Endothelial cell (in vitro differentiated cells): ENCODE data around the gene ATP12A. TPM values are rescaled to one million over a fixed set of nuclear protein-coding genes. Genes with fewer than 3 reads are reported as not detected.
"Not testable (repeated sequence)": the region's sequence is repeated elsewhere in the genome, so short reads cannot be mapped to it uniquely, and the experiment has no call there.

Experiments
- DNase-seq: peaks from one replicate; pipeline ENCODE4 v3.0.0; 2021; ENCODE audit warnings: low spot score
- H3K27ac Mint-ChIP-seq: one replicate; pipeline ENCODE4 v1.8.0; 2021; ENCODE audit warnings: mixed read lengths, inconsistent platforms; ENCODE audit not compliant: unreplicated experiment
- H3K27me3 Mint-ChIP-seq: one replicate; pipeline ENCODE4 v1.8.0; 2021; ENCODE audit warnings: mild to moderate bottlenecking, moderate library complexity, mixed read lengths, inconsistent platforms; ENCODE audit not compliant: unreplicated experiment
- H3K36me3 Mint-ChIP-seq: one replicate; pipeline ENCODE4 v1.8.0; 2021; ENCODE audit warnings: mild to moderate bottlenecking, low read depth, mixed read lengths, inconsistent platforms; ENCODE audit not compliant: unreplicated experiment
- H3K4me1 Mint-ChIP-seq: one replicate; pipeline ENCODE4 v1.8.0; 2021; ENCODE audit warnings: mild to moderate bottlenecking, mixed read lengths, inconsistent platforms; ENCODE audit not compliant: unreplicated experiment
- H3K4me3 Mint-ChIP-seq: one replicate; pipeline ENCODE4 v1.8.0; 2021; ENCODE audit warnings: mild to moderate bottlenecking, mixed read lengths, inconsistent platforms; ENCODE audit not compliant: unreplicated experiment
- H3K9me3 Mint-ChIP-seq: one replicate; pipeline ENCODE4 v1.8.0; 2021; ENCODE audit warnings: mixed read lengths, inconsistent platforms; ENCODE audit not compliant: unreplicated experiment
- total RNA-seq: library from RNA; stranded (reverse); fragmentation: NEBNext Ultra II Directional; extraction: Animal tissue kit (Norgen Biotek cat#: 25700); gene quantifications from one replicate; pipeline ENCODE4 v1.2.1, GENCODE V29; 2021; ENCODE audit not compliant: unreplicated experiment
- TF ChIP-seq, protein P1 (sequence below): fragments of 200-600 bp; sonication (generic); IDR thresholded peaks from one replicate; pipeline ENCODE4 v1.5.0; 2021; ENCODE audit warnings: antibody characterized with exemption; ENCODE audit not compliant: unreplicated experiment

ATP12A gene
- total RNA-seq, 1 donor from 2014 or later: 0.64 TPM

DNA sequence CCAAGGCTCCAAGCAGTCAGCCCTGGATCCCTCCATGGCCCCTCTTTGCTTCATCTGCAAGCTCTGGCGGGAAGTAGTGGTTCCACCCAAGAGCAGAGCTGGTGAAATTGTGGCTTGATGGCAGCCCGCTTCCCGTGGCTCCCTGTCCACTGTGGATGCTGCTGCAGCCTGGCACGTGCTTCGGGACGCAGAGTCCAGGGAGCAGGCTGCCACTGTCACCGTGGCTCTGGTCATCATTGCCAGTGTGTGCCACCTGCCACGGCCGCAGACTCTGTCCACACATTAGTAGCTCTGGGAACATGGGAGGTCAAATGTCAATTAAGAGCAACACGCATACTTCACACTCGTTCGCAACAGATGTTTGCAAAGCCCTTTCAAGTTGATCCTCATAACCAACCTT is 43.0 kb downstream of the ATP12A start:
- Mint-ChIP-seq H3K4me1 (no peaks in the 10 kb centered on the region), H3K4me3 (no peak overlapping the region), H3K36me3 (no peaks in the 10 kb centered on the region), H3K27me3 (peaks cover 2% of the 10 kb centered on the region), H3K27ac (no peak overlapping the region), H3K9me3 (no peaks in the 10 kb centered on the region)
- TF ChIP-seq, protein P1, sequence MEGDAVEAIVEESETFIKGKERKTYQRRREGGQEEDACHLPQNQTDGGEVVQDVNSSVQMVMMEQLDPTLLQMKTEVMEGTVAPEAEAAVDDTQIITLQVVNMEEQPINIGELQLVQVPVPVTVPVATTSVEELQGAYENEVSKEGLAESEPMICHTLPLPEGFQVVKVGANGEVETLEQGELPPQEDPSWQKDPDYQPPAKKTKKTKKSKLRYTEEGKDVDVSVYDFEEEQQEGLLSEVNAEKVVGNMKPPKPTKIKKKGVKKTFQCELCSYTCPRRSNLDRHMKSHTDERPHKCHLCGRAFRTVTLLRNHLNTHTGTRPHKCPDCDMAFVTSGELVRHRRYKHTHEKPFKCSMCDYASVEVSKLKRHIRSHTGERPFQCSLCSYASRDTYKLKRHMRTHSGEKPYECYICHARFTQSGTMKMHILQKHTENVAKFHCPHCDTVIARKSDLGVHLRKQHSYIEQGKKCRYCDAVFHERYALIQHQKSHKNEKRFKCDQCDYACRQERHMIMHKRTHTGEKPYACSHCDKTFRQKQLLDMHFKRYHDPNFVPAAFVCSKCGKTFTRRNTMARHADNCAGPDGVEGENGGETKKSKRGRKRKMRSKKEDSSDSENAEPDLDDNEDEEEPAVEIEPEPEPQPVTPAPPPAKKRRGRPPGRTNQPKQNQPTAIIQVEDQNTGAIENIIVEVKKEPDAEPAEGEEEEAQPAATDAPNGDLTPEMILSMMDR: no peak
- DNase-seq: no peak

DNA sequence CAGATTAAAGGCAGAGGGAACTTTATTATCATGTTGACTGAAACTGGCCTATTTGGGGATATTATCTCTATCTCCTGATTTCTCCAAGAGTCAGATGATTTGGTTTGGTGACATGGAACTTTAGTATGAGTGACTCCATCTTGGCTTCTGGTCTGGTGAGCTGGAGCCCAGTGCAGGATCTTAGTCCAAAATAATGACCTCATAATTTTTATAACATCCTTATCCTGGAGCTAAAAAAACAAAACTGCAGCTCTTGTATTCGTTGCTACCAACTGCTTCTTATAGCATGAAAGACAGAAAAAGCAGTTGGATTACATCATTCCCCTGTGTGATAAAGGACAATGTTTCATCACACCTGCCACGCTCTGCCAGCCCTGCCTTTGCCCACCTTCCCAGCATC is 44.5 kb downstream of the ATP12A start:
- TF ChIP-seq, protein P1: no peak
- H3K27me3 Mint-ChIP-seq: peaks cover 4% of the 10 kb centered on the region
- no peak for DNase-seq
- no peak overlapping the region for H3K27ac Mint-ChIP-seq
- no peaks in the 10 kb centered on the region for H3K36me3 Mint-ChIP-seq
- no peaks in the 10 kb centered on the region for H3K9me3 Mint-ChIP-seq
- H3K4me3 Mint-ChIP-seq: no peak overlapping the region
- H3K4me1 Mint-ChIP-seq: no peaks in the 10 kb centered on the region

- no peak overlapping the region for H3K4me3 Mint-ChIP-seq
- no peaks in the 10 kb centered on the region for H3K9me3 Mint-ChIP-seq
- peaks cover 4% of the 10 kb centered on the region for H3K27me3 Mint-ChIP-seq
- TF ChIP-seq, protein P1: no peak
- no peaks in the 10 kb centered on the region for H3K4me1 Mint-ChIP-seq
- DNase-seq: no peak
- no peaks in the 10 kb centered on the region for H3K36me3 Mint-ChIP-seq
- no peak overlapping the region for H3K27ac Mint-ChIP-seq
Measured at GRCh38 chr13:24725379-24725778, 45.2 kb downstream of the ATP12A start.

DNA sequence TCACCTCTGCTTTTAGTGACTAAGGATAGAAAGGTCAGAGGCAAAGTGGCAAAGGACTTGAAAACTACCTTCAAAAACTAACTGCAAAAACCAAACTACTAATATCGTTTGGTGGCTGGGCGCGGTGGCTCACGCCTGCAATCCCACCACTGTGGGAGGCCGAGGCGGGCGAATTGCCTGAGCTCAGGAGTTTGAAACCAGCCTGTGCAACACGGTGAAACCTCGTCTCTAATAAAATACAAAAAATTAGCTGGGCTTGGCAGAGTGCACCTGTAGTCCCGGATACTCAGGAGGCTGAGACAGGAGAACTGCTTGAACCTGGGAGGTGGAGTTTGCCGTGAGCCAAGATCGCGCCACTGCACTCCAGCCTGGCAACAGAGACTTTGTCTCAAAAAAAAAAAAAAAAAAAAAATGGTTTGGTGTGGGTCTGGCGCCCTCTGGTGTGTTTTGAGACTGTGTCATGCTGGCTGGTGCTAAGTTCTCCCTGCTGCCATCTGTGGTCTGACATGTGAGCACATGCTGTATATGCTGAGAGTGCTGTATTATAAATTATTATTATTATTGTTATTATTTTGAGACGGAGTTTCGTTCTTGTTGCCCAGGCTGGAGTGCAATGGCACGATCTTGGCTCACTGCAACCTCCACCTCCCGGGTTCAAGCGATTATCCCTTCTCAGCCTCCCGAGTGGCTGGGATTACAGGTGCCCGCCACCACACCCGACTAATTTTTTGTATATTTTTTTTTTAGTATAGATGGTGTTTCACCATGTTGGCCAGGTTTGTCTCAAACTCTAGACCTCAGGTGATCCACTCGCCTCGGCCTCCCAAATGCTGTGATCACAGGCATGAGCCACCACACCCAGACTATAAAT is 47.8 kb downstream of the ATP12A start:
- Mint-ChIP-seq H3K4me3 (no peak overlapping the region), H3K9me3 (no peaks in the 10 kb centered on the region), H3K4me1 (no peaks in the 10 kb centered on the region), H3K27ac (no peak overlapping the region), H3K36me3 (no peaks in the 10 kb centered on the region), H3K27me3 (peaks cover 4% of the 10 kb centered on the region)
- peak; percentile 65 for DNase-seq
- TF ChIP-seq, protein P1: peak; percentile 82

- not testable (repeated sequence) for H3K27me3 Mint-ChIP-seq, DNase-seq, H3K4me1 Mint-ChIP-seq, H3K4me3 Mint-ChIP-seq, H3K27ac Mint-ChIP-seq, H3K36me3 Mint-ChIP-seq, H3K9me3 Mint-ChIP-seq
Measured at GRCh38 chr13:24730873-24731567, 50.8 kb downstream of the ATP12A start.
